ENCODE data around the gene IRX3.

- TF ChIP-seq CTCF (IDR thresholded peaks at IDR 0.05) (no peak), POLR2A (IDR thresholded peaks at IDR 0.05) (no peak), POLR2AphosphoS5 (IDR thresholded peaks at IDR 0.05) (no peak)
These were observed 1.6 kb upstream of the IRX3 start for GRCh38 chr16:54288030-54288834.

Measured in prostate gland (tissue), 2 donors.